ENCODE results near the gene LSAMP.

LSAMP gene

DNA sequence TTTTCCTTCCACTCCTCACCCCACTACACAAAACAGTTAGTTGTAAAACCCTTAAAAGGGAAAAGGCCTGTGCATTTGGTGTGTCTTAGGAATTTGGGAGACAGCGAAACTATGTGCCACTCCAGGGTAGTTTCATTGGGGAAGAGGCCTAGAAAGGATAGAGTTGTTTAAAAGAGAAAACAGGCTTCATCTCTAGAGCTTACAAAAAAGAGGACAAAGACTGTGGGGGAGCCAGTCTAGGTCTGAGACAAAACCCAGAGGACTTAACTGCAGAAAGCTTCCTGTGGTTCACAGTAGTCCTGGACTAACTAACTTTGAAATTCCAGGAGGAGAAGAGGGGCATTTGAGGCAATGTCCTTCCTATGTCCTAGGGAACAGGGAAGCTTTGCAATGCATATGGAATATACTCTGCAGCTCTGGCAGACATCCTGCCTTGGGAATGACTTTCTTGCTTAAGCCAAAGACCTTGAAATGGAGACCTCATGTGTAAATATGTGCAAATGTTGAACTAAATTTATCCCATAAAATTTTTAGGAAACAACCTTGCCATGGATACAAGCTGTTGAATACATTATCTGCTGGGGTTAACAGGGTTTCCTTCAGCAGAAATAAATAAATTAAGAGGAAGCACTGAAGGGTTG is 159.4 kb downstream of the LSAMP start:
- DNase-seq, result no peak

DNA sequence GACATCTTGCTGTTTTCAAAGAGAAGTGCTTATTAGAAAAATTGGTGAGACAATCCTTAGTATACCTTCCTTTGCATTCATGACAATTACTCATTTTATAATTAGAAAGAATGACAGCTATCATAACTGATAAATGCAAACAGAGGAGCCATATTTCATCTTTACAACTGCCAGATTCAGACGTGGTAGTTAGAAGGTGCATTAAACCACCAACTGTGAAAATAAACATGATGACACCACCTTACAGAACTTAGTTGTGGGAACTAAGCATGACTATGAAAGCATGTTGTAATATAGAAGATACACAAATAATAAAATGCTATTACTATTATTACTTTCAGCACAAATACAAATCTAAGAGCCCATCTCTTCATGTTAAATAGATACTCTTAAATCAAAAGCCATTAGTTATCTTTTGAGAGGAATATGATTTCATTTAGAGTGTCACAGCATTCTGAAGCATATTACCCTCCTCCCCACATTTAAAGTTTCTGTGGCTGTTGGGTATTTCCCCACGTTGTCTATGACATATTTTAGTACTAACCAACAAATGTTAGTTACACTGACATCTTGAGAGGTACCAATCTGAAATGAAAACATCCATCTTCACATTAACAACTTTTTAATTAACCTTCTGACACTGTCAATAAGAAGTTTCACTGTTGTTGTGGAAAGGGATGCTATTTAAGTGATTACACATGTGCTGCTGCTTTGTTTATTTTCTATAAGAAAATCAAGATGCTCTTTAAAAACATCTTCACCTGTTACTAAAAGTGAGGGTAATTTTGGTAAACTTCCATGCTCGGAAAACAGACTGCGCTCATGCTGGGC is 163.8 kb downstream of the LSAMP start:
- DNase-seq, result no peak

DNA sequence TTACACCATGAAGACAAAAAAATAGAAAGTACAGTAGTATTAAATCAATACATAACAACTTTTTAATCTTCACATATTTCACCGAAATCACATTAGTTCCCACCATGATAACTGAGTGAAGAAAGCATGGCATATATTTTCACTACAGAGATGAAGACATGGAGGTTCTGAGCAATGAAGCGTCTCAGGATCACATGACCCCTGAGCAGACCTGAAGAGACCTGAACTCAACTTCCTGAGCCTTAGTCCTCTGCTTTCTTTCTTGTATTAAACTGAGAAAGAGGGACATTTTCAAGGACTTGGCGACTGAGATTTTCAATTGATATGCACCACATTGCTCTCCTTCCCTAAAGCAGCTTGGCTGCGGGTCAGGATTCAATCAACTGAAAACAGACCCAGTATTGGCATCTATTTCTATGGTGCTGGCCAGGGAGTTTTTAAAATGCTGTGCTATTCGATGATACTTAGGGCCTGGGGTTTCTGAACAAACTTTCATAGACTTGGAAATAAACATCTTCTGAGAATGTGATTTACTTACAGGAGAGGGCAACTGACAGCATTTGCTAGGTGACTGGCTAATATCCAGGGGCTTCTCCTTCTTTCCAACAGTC is 165.1 kb downstream of the LSAMP start:
- DNase-seq, result no peak

GRCh38 chr3:116276675-116277074 is 168.6 kb downstream of the LSAMP start:
- DNase-seq, result no peak

DNA sequence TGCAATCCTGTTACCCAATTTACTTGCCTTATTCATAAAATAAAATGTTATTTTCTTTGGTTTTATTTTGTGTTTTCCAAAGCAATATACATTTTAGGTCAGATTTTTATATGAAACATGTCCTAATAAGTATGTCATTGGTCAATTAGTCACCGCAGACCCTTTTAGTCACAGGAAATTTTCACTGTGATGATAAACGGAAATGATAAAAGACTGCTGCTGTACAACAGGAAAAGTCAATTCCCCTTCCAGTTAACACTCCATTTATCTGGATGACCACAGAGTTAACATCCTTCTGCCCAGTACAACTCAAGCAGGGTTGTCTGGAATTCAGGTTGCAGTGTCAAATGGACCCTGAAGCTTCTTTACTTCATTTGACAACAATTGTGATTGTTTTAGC is 175.2 kb downstream of the LSAMP start:
- DNase-seq, result no peak

DNA sequence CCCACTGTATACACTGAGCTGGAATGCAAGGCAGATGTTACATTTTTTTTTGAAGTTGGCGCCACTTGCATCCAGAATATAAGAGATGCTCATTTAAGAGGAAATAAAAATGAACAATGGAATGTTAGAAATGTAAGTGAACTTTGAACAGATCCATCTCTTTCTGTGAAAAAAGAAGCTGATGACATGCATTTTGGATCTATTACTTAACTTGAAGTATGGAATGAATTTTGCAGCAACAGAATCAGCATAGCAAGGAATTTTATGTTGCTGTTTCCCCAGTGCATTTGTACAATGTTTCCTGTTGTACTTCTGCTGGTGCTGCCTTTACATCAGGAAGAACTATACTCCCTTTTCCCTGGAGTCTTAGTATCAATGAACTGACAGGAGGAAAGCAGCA is 178.2 kb downstream of the LSAMP start:
- DNase-seq, result no peak

DNA sequence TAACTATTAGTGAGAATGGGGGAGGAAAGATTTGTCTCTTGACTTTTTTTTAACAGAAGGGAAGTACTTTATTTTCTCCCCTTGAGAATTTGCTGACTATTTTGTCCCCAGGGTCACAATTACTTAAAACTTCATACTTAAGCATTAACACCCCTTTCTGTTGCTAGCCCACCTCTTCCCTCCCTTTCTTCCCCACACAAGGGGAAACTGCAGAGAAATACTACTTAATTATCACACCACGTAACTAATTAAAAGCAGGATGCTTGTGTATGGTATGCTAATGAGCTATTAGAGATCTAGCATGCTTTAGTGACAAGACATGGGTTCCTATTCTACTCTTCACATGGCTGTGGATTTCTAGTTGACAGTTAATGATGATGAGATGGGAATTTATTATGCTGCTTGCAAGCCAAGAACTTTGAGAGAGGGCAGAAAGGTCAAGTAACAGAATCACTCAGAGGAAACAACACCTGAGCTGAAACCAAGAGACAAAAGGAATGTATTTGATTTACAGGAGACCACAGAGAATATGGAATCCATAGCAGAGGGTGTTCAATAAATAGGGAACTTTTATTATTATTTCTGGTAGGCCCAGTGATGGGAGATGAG is 179.2 kb downstream of the LSAMP start:
- DNase-seq, result no peak

GRCh38 chr3:116265320-116265695 is 180.0 kb downstream of the LSAMP start:
- no peak for DNase-seq

GRCh38 chr3:116264546-116265319 is 180.6 kb downstream of the LSAMP start:
- no peak for DNase-seq

GRCh38 chr3:116263842-116264545 is 181.3 kb downstream of the LSAMP start:
- DNase-seq, result no peak

DNA sequence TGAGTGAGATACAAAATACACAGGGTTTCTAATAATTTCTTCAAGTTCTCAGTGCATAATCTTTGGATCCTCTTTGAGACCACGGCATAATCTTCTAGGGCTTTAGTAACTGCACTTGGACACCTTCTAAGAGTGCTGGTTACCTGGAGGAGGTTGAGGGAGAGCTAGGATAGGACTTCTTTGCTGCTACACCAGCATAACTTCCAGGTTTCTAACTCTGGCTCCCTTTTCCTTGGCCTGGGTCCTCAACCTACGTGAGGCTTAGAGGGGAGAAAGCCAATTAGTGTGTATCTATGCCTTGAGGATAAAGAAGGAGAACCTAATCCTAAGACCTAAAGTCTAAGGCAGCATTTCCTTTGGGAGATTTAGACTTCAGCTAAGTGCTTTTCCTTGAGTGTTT is 184.8 kb downstream of the LSAMP start:
- DNase-seq, result no peak

DNA sequence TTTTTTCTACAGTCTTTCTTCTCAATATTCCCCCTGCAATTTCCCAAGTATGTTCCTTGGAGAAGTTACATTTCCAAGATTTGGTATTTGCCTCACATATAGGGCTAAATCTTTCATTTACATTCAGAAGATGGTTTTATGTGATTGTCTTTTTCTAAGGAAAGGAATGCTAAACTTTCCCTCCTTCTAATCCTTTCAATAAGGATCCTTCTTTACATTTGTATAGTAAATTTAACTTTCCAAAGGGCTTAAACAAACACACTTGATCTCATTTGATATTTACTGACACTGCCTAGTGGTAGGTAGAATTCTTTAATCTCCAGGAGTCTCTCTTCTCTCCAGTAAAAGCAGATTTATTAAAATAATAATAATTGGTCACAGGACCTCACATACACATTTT is 185.3 kb downstream of the LSAMP start:
- DNase-seq, result no peak

GRCh38 chr3:116256843-116257485 is 188.3 kb downstream of the LSAMP start:
- no peak for DNase-seq

DNA sequence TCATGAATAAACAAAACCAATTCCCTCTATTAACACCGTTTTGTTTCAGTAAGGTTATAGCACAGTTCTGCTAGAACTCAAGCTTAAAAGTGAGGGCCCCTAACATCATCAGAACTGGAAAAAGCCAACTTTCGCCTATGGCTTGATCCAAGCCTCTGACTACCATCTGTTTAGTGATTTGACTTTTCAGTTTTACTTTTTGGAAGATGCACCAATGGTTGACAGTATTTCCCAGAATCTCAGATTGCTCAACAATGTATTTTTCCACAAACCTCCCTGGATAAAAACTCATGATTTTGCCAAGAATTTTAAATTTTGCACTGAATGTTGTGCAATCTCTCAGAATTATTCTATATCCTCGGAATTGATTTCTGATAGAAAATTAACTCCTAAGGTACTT is 190.7 kb downstream of the LSAMP start:
- no peak for DNase-seq

GRCh38 chr3:116253511-116253910 is 191.8 kb downstream of the LSAMP start:
- DNase-seq, result no peak

DNA sequence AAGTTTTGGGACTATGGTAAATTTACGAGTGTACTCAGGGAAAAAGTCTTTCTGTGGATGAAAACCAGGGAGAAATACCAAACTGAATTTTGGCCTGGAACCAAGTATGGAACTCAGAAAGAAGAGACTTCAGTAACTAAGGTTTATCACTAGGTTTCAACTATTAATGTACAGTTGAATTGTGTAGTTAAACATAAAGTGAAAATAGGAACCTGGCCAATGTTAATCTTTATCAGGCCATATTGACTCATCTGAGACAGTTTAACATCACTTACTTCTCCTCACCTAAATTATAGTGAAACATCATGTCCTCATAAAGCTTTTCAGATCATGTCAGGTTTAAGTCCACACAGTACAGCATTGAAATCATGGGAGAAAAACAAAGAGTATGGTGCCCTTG is 197.7 kb downstream of the LSAMP start:
- no peak for DNase-seq

GRCh38 chr3:116246406-116246980 is 198.8 kb downstream of the LSAMP start:
- DNase-seq, result no peak

GRCh38 chr3:116242825-116243224 is 202.5 kb downstream of the LSAMP start:
- DNase-seq, result no peak

- no peak for DNase-seq
Measured at GRCh38 chr3:116241677-116242076, 203.6 kb downstream of the LSAMP start.

- no peak for DNase-seq
Measured at GRCh38 chr3:116240261-116240660, 205.0 kb downstream of the LSAMP start.

DNA sequence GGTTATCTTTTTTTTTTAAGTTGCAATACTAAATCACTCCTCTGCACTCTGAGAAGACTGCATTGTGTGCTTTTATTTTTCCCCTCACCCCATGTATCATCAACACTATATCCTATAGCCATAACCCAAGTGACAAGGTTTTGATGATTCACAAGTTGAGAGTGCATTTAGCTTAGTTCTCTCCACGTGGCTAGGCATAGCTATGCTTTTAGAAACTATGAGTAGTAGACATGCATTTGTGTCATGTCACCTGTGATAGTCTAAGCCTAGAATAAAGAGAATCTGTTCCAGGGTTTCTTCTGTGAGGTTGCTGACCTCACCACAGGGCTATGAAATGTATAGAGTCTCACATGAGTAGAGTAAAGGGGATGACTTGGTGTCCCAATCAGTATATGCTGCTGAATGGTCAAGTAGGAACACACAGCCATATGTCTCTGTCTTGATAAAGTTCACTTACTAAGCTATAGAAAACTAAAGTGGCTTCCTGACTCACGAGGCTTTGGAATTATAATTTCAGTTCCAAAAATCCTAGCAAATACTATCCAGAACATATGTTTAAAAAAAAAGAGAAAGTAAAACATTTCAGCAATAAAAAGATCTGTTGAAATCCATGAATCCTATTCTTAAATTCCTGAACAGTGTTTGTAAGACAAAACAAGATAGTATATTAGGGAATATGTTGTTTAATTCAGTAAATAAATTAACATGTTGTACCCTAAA is 206.3 kb downstream of the LSAMP start:
- DNase-seq, result no peak
